RWPE2 (cell line): ENCODE data around the gene PACS1.

Source experiments
- ATAC-seq: fragments of 200-7000 bp; cut with Tn5 transposase; 3 replicates; pipeline ENCODE4 v1.9.1; 2021; ENCODE audit warnings: low read depth
- DNase-seq: peaks from one replicate; pipeline ENCODE4 v3.0.0-alpha.2; 2020; ENCODE audit warnings: low spot score
- H3K27ac ChIP-seq: fragments of 450-650 bp; 2 replicates; pipeline ENCODE4 v1.5.1; 2017; ENCODE audit warnings: mild to moderate bottlenecking; ENCODE audit not compliant: poor library complexity, severe bottlenecking
- H3K27me3 ChIP-seq: fragments of 250-450 bp; sonication (Bioruptor Pico); 2 replicates; pipeline ENCODE4 v1.5.1; 2021; ENCODE audit warnings: mild to moderate bottlenecking, moderate library complexity; ENCODE audit not compliant: insufficient read depth, poor library complexity, severe bottlenecking
- H3K36me3 ChIP-seq: fragments of 250-450 bp; sonication (Bioruptor Pico); 2 replicates; pipeline ENCODE4 v1.5.1; 2020; ENCODE audit warnings: low read depth, mild to moderate bottlenecking, moderate library complexity
- H3K4me1 ChIP-seq: fragments of 250-450 bp; sonication (Bioruptor Pico); 2 replicates; pipeline ENCODE4 v1.5.1; 2021; ENCODE audit warnings: mild to moderate bottlenecking, moderate library complexity; ENCODE audit not compliant: insufficient read depth, poor library complexity, severe bottlenecking
- H3K4me3 ChIP-seq: fragments of 250-450 bp; sonication (Bioruptor Pico); 2 replicates; pipeline ENCODE4 v1.5.1; 2021; ENCODE audit warnings: mild to moderate bottlenecking, moderate library complexity; ENCODE audit not compliant: severe bottlenecking
- H3K9me3 ChIP-seq: fragments of 250-450 bp; sonication (Bioruptor Pico); 2 replicates; pipeline ENCODE4 v1.5.1; 2021; ENCODE audit warnings: mild to moderate bottlenecking, moderate library complexity; ENCODE audit not compliant: severe bottlenecking
- TF ChIP-seq, protein P1 (sequence below): fragments of 450-650 bp; IDR thresholded peaks from one replicate; pipeline ENCODE4 v1.5.1; 2017; ENCODE audit warnings: mild to moderate bottlenecking, moderate library complexity; ENCODE audit not compliant: poor library complexity, severe bottlenecking

The PACS1 gene

GRCh38 chr11:66143996-66144678, 74.1 kb downstream of the PACS1 start:
- Histone ChIP-seq H3K9me3 (peaks cover 4% of the 10 kb centered on the region), H3K4me3 (no peak overlapping the region), H3K27ac (no peak overlapping the region), H3K27me3 (no peaks in the 10 kb centered on the region), H3K36me3 (peaks cover 7% of the 10 kb centered on the region; the same call in 1 of the 2 replicates), H3K4me1 (peaks cover 20% of the 10 kb centered on the region)
- ATAC-seq (no peak), DNase-seq (no peak)
- TF ChIP-seq, protein P1, sequence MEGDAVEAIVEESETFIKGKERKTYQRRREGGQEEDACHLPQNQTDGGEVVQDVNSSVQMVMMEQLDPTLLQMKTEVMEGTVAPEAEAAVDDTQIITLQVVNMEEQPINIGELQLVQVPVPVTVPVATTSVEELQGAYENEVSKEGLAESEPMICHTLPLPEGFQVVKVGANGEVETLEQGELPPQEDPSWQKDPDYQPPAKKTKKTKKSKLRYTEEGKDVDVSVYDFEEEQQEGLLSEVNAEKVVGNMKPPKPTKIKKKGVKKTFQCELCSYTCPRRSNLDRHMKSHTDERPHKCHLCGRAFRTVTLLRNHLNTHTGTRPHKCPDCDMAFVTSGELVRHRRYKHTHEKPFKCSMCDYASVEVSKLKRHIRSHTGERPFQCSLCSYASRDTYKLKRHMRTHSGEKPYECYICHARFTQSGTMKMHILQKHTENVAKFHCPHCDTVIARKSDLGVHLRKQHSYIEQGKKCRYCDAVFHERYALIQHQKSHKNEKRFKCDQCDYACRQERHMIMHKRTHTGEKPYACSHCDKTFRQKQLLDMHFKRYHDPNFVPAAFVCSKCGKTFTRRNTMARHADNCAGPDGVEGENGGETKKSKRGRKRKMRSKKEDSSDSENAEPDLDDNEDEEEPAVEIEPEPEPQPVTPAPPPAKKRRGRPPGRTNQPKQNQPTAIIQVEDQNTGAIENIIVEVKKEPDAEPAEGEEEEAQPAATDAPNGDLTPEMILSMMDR: no peak

GRCh38 chr11:66146074-66146473, 76.0 kb downstream of the PACS1 start:
- Histone ChIP-seq H3K36me3 (peaks cover 7% of the 10 kb centered on the region; the same call in 1 of the 2 replicates), H3K9me3 (peaks cover 4% of the 10 kb centered on the region), H3K27ac (no peak overlapping the region), H3K27me3 (no peaks in the 10 kb centered on the region), H3K4me1 (peaks cover 20% of the 10 kb centered on the region), H3K4me3 (no peak overlapping the region)
- DNase-seq: no peak
- no peak for ATAC-seq
- TF ChIP-seq, protein P1: no peak

GRCh38 chr11:66146940-66147339, 76.9 kb downstream of the PACS1 start:
- Histone ChIP-seq H3K27ac (no peak overlapping the region), H3K4me3 (no peak overlapping the region), H3K9me3 (peaks cover 4% of the 10 kb centered on the region), H3K27me3 (no peaks in the 10 kb centered on the region), H3K36me3 (peaks cover 7% of the 10 kb centered on the region; the same call in 1 of the 2 replicates), H3K4me1 (peaks cover 15% of the 10 kb centered on the region)
- TF ChIP-seq, protein P1: no peak
- DNase-seq (no peak), ATAC-seq (no peak)

DNA sequence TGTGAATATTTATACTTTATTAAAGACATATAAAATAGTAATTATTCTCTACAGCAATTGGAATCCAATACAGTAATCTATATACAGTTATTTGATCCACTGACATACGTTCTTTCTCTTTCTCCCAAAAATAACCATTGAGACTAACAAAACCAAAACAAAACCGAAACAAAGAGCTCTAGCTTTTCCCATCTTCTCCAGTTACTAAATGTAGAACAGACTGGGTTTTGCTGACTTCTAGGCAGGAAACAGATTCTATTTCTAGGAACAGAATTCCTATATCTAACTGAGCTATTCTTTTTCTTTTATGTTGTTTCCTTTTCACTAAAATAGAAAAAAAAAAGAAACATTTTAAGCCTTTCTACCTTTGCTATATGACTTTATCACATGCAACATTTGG, 80.1 kb downstream of the PACS1 start:
- DNase-seq: no peak
- TF ChIP-seq, protein P1: no peak
- H3K27ac ChIP-seq: no peak overlapping the region
- no peaks in the 10 kb centered on the region for H3K27me3 ChIP-seq
- H3K9me3 ChIP-seq: peaks cover 4% of the 10 kb centered on the region
- no peak overlapping the region for H3K4me3 ChIP-seq
- no peaks in the 10 kb centered on the region for H3K4me1 ChIP-seq
- ATAC-seq: no peak
- peaks cover 7% of the 10 kb centered on the region; the same call in 1 of the 2 replicates for H3K36me3 ChIP-seq

DNA sequence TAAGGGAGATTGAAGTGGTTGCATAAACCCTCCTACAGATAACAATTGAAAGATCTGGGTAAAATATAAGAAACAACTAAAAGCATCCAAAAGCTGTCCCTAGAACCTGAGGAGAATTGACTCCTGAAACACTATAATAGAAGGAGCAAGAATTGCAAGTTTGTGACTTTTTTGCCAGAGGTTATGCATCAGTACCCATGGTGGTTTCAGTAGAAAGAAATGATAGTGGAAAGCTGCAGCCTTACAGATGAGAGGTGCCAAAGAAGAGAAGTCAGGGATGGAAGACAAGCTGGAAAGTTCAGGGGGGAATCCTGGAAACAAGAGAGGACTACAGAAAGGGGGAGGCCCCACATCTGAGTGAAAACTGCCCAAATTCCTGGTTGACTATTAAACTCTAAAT, 80.7 kb downstream of the PACS1 start:
- H3K36me3 ChIP-seq: peaks cover 7% of the 10 kb centered on the region; the same call in 1 of the 2 replicates
- TF ChIP-seq, protein P1: no peak
- H3K27me3 ChIP-seq: no peaks in the 10 kb centered on the region
- H3K4me1 ChIP-seq: no peaks in the 10 kb centered on the region
- ATAC-seq (no peak), DNase-seq (no peak)
- H3K27ac ChIP-seq: no peak overlapping the region
- H3K4me3 ChIP-seq: no peak overlapping the region
- H3K9me3 ChIP-seq: peaks cover 4% of the 10 kb centered on the region
